ENCODE data around the gene EEF1AKMT3.
A peak's percentile ranks its signal among the peaks of the same experiment; 100 is the strongest.

EEF1AKMT3 gene

GRCh38 chr12:57735198-57735855 is 37.1 kb upstream of the EEF1AKMT3 start:
- no peak for DNase-seq (ENCODE audit: low spot score)

GRCh38 chr12:57735952-57736740 is 36.3 kb upstream of the EEF1AKMT3 start:
- no peak for DNase-seq (ENCODE audit: low spot score)

- DNase-seq (ENCODE audit: low spot score), result no peak
Observed at GRCh38 chr12:57736741-57737466, 35.5 kb upstream of the EEF1AKMT3 start.

- DNase-seq (ENCODE audit: low spot score), result no peak
Observed at GRCh38 chr12:57737467-57738460, 34.6 kb upstream of the EEF1AKMT3 start.

GRCh38 chr12:57738661-57739237 is 33.7 kb upstream of the EEF1AKMT3 start, which contains the start of gene AGAP2:
TSS of gene AGAP2 (minus strand) at chr12:57738742. CDS start at chr12:57738246, 496 bp downstream.
- DNase-seq (ENCODE audit: low spot score), result no peak

- DNase-seq (ENCODE audit: low spot score), result no peak
Observed at GRCh38 chr12:57739387-57739786, 33.0 kb upstream of the EEF1AKMT3 start.

GRCh38 chr12:57739914-57740538 is 32.4 kb upstream of the EEF1AKMT3 start:
- DNase-seq (ENCODE audit: low spot score), result no peak

- DNase-seq (ENCODE audit: low spot score), result peak; percentile 86
Observed at GRCh38 chr12:57740656-57741412, 31.6 kb upstream of the EEF1AKMT3 start.

- no peak for DNase-seq (ENCODE audit: low spot score)
Observed at GRCh38 chr12:57741413-57741789, 31.0 kb upstream of the EEF1AKMT3 start.

GRCh38 chr12:57741844-57742738 is 30.3 kb upstream of the EEF1AKMT3 start:
- DNase-seq (ENCODE audit: low spot score), result peak; percentile 88

- DNase-seq (ENCODE audit: low spot score), result no peak
Observed at GRCh38 chr12:57743769-57744168, 28.6 kb upstream of the EEF1AKMT3 start.

- DNase-seq (ENCODE audit: low spot score), result peak; percentile 67
Observed at GRCh38 chr12:57744194-57744776, 28.1 kb upstream of the EEF1AKMT3 start.

- peak; percentile 95 for DNase-seq (ENCODE audit: low spot score)
Observed at GRCh38 chr12:57744777-57745484, 27.5 kb upstream of the EEF1AKMT3 start, which contains the start of gene TSPAN31. TSS of gene TSPAN31 (plus strand) at chr12:57745039. CDS start at chr12:57745155, 116 bp downstream.

- no peak for DNase-seq (ENCODE audit: low spot score)
Observed at GRCh38 chr12:57745485-57745881, 26.9 kb upstream of the EEF1AKMT3 start.

- no peak for DNase-seq (ENCODE audit: low spot score)
Observed at GRCh38 chr12:57746025-57746424, 26.4 kb upstream of the EEF1AKMT3 start.

- no peak for DNase-seq (ENCODE audit: low spot score)
Observed at GRCh38 chr12:57749061-57749460, 23.4 kb upstream of the EEF1AKMT3 start.

- DNase-seq (ENCODE audit: low spot score), result no peak
Observed at GRCh38 chr12:57750561-57751431, 21.6 kb upstream of the EEF1AKMT3 start.

Measured in activated CD4-positive, alpha-beta T cell treated with anti-CD3 and anti-CD28 coated beads, Interleukin-2, Interleukin-4, amounts not matched to agents 100 ng/mL and 50 ng/mL, durations not matched to agents 16 hours and 8 hours (primary cell).